Measurements from ENCODE around the gene TSG101.

The TSG101 gene

GRCh38 chr11:18526521-18527296, at the start of gene TSG101:
TSS of gene TSG101 (minus strand) at chr11:18526942. CDS start at chr11:18526816, 126 bp downstream.
- H3K4me1 Mint-ChIP-seq, result peaks cover 31% of the 10 kb centered on the region
- H3K4me3 Mint-ChIP-seq, result peak within 1 kb of the TSS; percentile 100
- no peaks in the 10 kb centered on the region for H3K27me3 Mint-ChIP-seq (ENCODE audit: low read depth)
- H3K27ac Mint-ChIP-seq, result peak within 1 kb of the TSS; percentile 98 to 99 (median 99)
- TF ChIP-seq, protein P1, sequence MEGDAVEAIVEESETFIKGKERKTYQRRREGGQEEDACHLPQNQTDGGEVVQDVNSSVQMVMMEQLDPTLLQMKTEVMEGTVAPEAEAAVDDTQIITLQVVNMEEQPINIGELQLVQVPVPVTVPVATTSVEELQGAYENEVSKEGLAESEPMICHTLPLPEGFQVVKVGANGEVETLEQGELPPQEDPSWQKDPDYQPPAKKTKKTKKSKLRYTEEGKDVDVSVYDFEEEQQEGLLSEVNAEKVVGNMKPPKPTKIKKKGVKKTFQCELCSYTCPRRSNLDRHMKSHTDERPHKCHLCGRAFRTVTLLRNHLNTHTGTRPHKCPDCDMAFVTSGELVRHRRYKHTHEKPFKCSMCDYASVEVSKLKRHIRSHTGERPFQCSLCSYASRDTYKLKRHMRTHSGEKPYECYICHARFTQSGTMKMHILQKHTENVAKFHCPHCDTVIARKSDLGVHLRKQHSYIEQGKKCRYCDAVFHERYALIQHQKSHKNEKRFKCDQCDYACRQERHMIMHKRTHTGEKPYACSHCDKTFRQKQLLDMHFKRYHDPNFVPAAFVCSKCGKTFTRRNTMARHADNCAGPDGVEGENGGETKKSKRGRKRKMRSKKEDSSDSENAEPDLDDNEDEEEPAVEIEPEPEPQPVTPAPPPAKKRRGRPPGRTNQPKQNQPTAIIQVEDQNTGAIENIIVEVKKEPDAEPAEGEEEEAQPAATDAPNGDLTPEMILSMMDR (IDR thresholded peaks at IDR 0.05; ENCODE audit: unreplicated experiment in 3 of 3), result no peak
- peaks cover 26% of the 10 kb centered on the region for H3K36me3 Mint-ChIP-seq (ENCODE audit: low read depth)
- no peaks in the 10 kb centered on the region for H3K9me3 Mint-ChIP-seq

- H3K4me1 Mint-ChIP-seq, result no peaks in the 10 kb centered on the region
- TF ChIP-seq, protein P1 (IDR thresholded peaks at IDR 0.05; ENCODE audit: unreplicated experiment in 3 of 3), result no peak
- H3K27me3 Mint-ChIP-seq (ENCODE audit: low read depth), result no peaks in the 10 kb centered on the region
- H3K36me3 Mint-ChIP-seq (ENCODE audit: low read depth), result peaks cover 30% of the 10 kb centered on the region
- no peak overlapping the region for H3K27ac Mint-ChIP-seq
- no peaks in the 10 kb centered on the region for H3K9me3 Mint-ChIP-seq
- no peak overlapping the region for H3K4me3 Mint-ChIP-seq
Observed at GRCh38 chr11:18575361-18575760, 48.6 kb upstream of the TSG101 start.

DNA sequence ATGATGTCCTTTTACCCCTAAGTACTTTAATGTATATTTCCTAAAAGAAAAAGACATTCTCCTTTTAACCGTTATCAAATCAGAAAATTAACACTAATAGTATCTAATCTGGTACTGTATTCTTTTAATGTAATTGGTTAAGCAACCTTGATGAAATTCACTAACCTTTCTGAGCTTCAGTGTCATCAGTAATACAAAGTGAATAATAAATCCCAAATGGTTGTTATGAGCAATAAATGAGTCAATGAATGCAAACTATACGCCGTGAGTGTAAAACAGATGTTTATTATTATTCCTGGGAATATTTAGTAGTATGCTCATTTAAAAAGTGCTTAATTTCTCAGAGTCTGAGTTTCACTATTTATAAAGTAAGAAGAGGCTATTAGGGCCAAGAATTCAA, 40.3 kb upstream of the TSG101 start:
- Mint-ChIP-seq H3K9me3 (no peaks in the 10 kb centered on the region), H3K4me3 (no peak overlapping the region), H3K27ac (no peak overlapping the region), H3K27me3 (ENCODE audit: low read depth) (no peaks in the 10 kb centered on the region), H3K36me3 (ENCODE audit: low read depth) (peaks cover 14% of the 10 kb centered on the region), H3K4me1 (no peaks in the 10 kb centered on the region)
- TF ChIP-seq, protein P1 (IDR thresholded peaks at IDR 0.05; ENCODE audit: unreplicated experiment in 3 of 3), result no peak

- Mint-ChIP-seq H3K4me3 (no peak overlapping the region), H3K4me1 (no peaks in the 10 kb centered on the region)
- TF ChIP-seq, protein P1 (IDR thresholded peaks at IDR 0.05; ENCODE audit: unreplicated experiment in 3 of 3), result no peak
Observed at GRCh38 chr11:18566406-18566805, 39.7 kb upstream of the TSG101 start.

GRCh38 chr11:18564149-18564548, 37.4 kb upstream of the TSG101 start:
- Mint-ChIP-seq H3K9me3 (no peaks in the 10 kb centered on the region), H3K4me3 (no peak overlapping the region), H3K36me3 (ENCODE audit: low read depth) (peaks cover 16% of the 10 kb centered on the region), H3K4me1 (no peaks in the 10 kb centered on the region), H3K27me3 (ENCODE audit: low read depth) (no peaks in the 10 kb centered on the region), H3K27ac (no peak overlapping the region)
- TF ChIP-seq, protein P1 (IDR thresholded peaks at IDR 0.05; ENCODE audit: unreplicated experiment in 3 of 3), result no peak

More at GRCh38 chr11:18566406-18566805, 39.7 kb upstream of the TSG101 start:
- H3K27me3 Mint-ChIP-seq (ENCODE audit: low read depth), result no peaks in the 10 kb centered on the region
- H3K9me3 Mint-ChIP-seq, result no peaks in the 10 kb centered on the region
- no peak overlapping the region for H3K27ac Mint-ChIP-seq
- H3K36me3 Mint-ChIP-seq (ENCODE audit: low read depth), result peaks cover 11% of the 10 kb centered on the region
